Sigmoid colon (tissue), 7 donors: ENCODE data around the gene ASMTL. TPM values are rescaled to one million over a fixed set of nuclear protein-coding genes. Genes with fewer than 3 reads are reported as not detected.
A peak's percentile ranks its signal among the peaks of the same experiment; 100 is the strongest.
"Not testable (repeated sequence)": the region's sequence is repeated elsewhere in the genome, so short reads cannot be mapped to it uniquely, and the experiment has no call there.

Experiments used
- DNase-seq: peaks from one replicate; pipeline ENCODE4 v3.0.0-alpha.2; 2019
- H3K27ac ChIP-seq, 4 donors: fragments of 200-600 bp; sonication (generic); one replicate each; pipeline ENCODE4 v1.5.1; 2016 to 2019; ENCODE audit warnings: mild to moderate bottlenecking in 1 of 4
- H3K27me3 ChIP-seq, 3 donors: fragments of 200-600 bp; sonication (generic); one replicate each; pipeline ENCODE4 v1.5.1; 2019; ENCODE audit warnings: mild to moderate bottlenecking in 1 of 3
- H3K36me3 ChIP-seq, 4 donors: fragments of 200-600 bp; sonication (generic); one replicate each; pipeline ENCODE4 v1.5.1; 2016 to 2019
- H3K4me1 ChIP-seq, 4 donors: fragments of 200-600 bp; sonication (generic); one replicate each; pipeline ENCODE4 v1.5.1; 2017 to 2019
- H3K4me3 ChIP-seq, 4 donors: fragments of 200-600 bp; sonication (generic); one replicate each; pipeline ENCODE4 v1.5.1; 2017 to 2019; ENCODE audit warnings: mild to moderate bottlenecking in 2 of 4, moderate library complexity in 1 of 4
- H3K9me3 ChIP-seq, 4 donors: fragments of 200-600 bp in 3 of 4; sonication (generic) in 3 of 4; one replicate each; pipeline versions ENCODE4 v1.5.1 to v1.6.1; 2013 to 2019
- CTCF ChIP-seq, 4 experiments: fragments of 450-650 bp in 3 of 4; fragments of 200-600 bp in 1 of 4; IDR thresholded peaks; one replicate each; pipeline ENCODE4 v1.5.1; 2016 to 2019; ENCODE audit warnings: antibody characterized with exemption in 4 of 4, mild to moderate bottlenecking in 3 of 4, moderate library complexity in 2 of 4
- EP300 ChIP-seq, 4 donors: sonication (generic); formaldehyde crosslinking; IDR thresholded peaks; one replicate each; pipeline ENCODE4 v1.6.1; 2017; ENCODE audit warnings: antibody characterized with exemption in 4 of 4
- POLR2A ChIP-seq, 2 donors: fragments of 450-650 bp; IDR thresholded peaks; one replicate each; pipeline ENCODE4 v1.6.1; 2016; ENCODE audit warnings: antibody characterized with exemption in 2 of 2, mild to moderate bottlenecking in 2 of 2, moderate library complexity in 2 of 2
- POLR2AphosphoS5 ChIP-seq, 4 donors: sonication (generic); formaldehyde crosslinking; IDR thresholded peaks; one replicate each; pipeline ENCODE4 v1.6.1; 2017; ENCODE audit warnings: antibody characterized with exemption in 4 of 4
- WGBS, 2 donors: extraction: QIAGEN DNeasy Blood & Tissue Kit; methylation state at CpG; one replicate each; pipeline ENCODE4 v1.1.7; 2013; 5-methylcytosine and 5-hydroxymethylcytosine counted together
- intact Hi-C: fragments of 100-400 bp; cut with DNase I; formaldehyde crosslinking; loops from one replicate; pipeline ENCODE4 v1.15.1; 2023
- polyA plus RNA-seq, 3 donors: library from polyadenylated mRNA; stranded (reverse); fragments of 200-250 nt; gene quantifications; one replicate each; pipeline ENCODE4 v1.2.3, GENCODE V29; 2013
- total RNA-seq, 4 donors: library from RNA; depleted of rRNA; stranded (reverse); fragments of >200 nt; gene quantifications; one replicate each; pipeline ENCODE4 v1.1.0, GENCODE V29; 2016
- donor health status: healthy with polysubstance abuse.
- donor health status: Bipolar disorder and iron deficiency.
- donor health status: healthy.

The ASMTL gene
- total and polyA plus RNA-seq, 7 donors, result 11.8 to 30.6 (median 24.0) TPM

- intact Hi-C loops, result no loop called here
- H3K4me1 ChIP-seq, result no peaks in the 10 kb centered on the region
- no peak overlapping the region for H3K4me3 ChIP-seq
- H3K27ac ChIP-seq, result no peak overlapping the region
- H3K9me3 ChIP-seq, result peaks cover 0 to 6% (median 0%) of the 10 kb centered on the region in 4 donors
- no peak for TF ChIP-seq EP300 (IDR thresholded peaks at IDR 0.05)
- TF ChIP-seq POLR2AphosphoS5 (IDR thresholded peaks at IDR 0.05), result no peak
- no peak for TF ChIP-seq CTCF (IDR thresholded peaks at IDR 0.05)
- no peak for TF ChIP-seq POLR2A (IDR thresholded peaks at IDR 0.05)
- no peak for DNase-seq
- H3K27me3 ChIP-seq, result no peaks in the 10 kb centered on the region
- H3K36me3 ChIP-seq, result no peaks in the 10 kb centered on the region
- 25 to 42% methylated on average over 15 of the region's 15 CpGs for WGBS, 2 donors
Measured at GRCh38 chrX:1493877-1494510, 41.3 kb upstream of the ASMTL start.

- H3K27ac ChIP-seq, result no peak overlapping the region
- TF ChIP-seq POLR2AphosphoS5 (IDR thresholded peaks at IDR 0.05) (no peak), CTCF (IDR thresholded peaks at IDR 0.05) (no peak), EP300 (IDR thresholded peaks at IDR 0.05) (no peak), POLR2A (IDR thresholded peaks at IDR 0.05) (no peak)
- DNase-seq, result peak; percentile 34
- no peaks in the 10 kb centered on the region for H3K4me1 ChIP-seq
- H3K4me3 ChIP-seq, result no peak overlapping the region
- WGBS, 2 donors, result 24 to 41% methylated on average over 16 of the region's 16 CpGs
- intact Hi-C loops, result no loop called here
- H3K9me3 ChIP-seq, result peaks cover 0 to 6% (median 0%) of the 10 kb centered on the region in 4 donors
- H3K27me3 ChIP-seq, result no peaks in the 10 kb centered on the region
- no peaks in the 10 kb centered on the region for H3K36me3 ChIP-seq
Measured at GRCh38 chrX:1493412-1493811, 40.7 kb upstream of the ASMTL start.

GRCh38 chrX:1492421-1493012 is 39.8 kb upstream of the ASMTL start:
- TF ChIP-seq POLR2AphosphoS5 (IDR thresholded peaks at IDR 0.05) (no peak), POLR2A (IDR thresholded peaks at IDR 0.05) (no peak), CTCF (IDR thresholded peaks at IDR 0.05) (no peak), EP300 (IDR thresholded peaks at IDR 0.05) (no peak)
- peak; percentile 39 for DNase-seq
- WGBS, 2 donors, result 77 to 83% methylated on average over 9 of the region's 9 CpGs

GRCh38 chrX:1491851-1492349 is 39.2 kb upstream of the ASMTL start:
- no peak for TF ChIP-seq EP300 (IDR thresholded peaks at IDR 0.05)
- H3K9me3 ChIP-seq, result peaks cover 0 to 6% (median 0%) of the 10 kb centered on the region in 4 donors
- H3K27ac ChIP-seq, result no peak overlapping the region
- peak; percentile 39 for DNase-seq
- no peaks in the 10 kb centered on the region for H3K4me1 ChIP-seq
- H3K27me3 ChIP-seq, result no peaks in the 10 kb centered on the region
- no peak overlapping the region for H3K4me3 ChIP-seq
- WGBS, 2 donors, result 81 to 82% methylated on average over 6 of the region's 6 CpGs
- intact Hi-C loops, result no loop called here
- H3K36me3 ChIP-seq, result no peaks in the 10 kb centered on the region

More at GRCh38 chrX:1492421-1493012, 39.8 kb upstream of the ASMTL start:
- no peaks in the 10 kb centered on the region for H3K36me3 ChIP-seq
- no peak overlapping the region for H3K27ac ChIP-seq
- no peaks in the 10 kb centered on the region for H3K4me1 ChIP-seq
- H3K27me3 ChIP-seq, result no peaks in the 10 kb centered on the region
- intact Hi-C loops, result no loop called here
- no peak overlapping the region for H3K4me3 ChIP-seq
- H3K9me3 ChIP-seq, result peaks cover 0 to 6% (median 0%) of the 10 kb centered on the region in 4 donors

- intact Hi-C loops, H3K27ac ChIP-seq, H3K36me3 ChIP-seq, DNase-seq, H3K9me3 ChIP-seq, H3K4me3 ChIP-seq, H3K27me3 ChIP-seq, H3K4me1 ChIP-seq: not testable (repeated sequence)
- WGBS, 2 donors, result 97 to 99% methylated on average over 4 of the region's 4 CpGs
Measured at GRCh38 chrX:1491248-1491647, 38.5 kb upstream of the ASMTL start.

- DNase-seq, H3K36me3 ChIP-seq, intact Hi-C loops, H3K27me3 ChIP-seq, H3K4me1 ChIP-seq, H3K4me3 ChIP-seq, H3K27ac ChIP-seq, H3K9me3 ChIP-seq: not testable (repeated sequence)
- WGBS, 2 donors, result 83 to 100% methylated on average over 1 of the region's 1 CpG
Measured at GRCh38 chrX:1490723-1491122, 38.0 kb upstream of the ASMTL start.

- DNase-seq, H3K27me3 ChIP-seq, H3K27ac ChIP-seq, H3K36me3 ChIP-seq, intact Hi-C loops, H3K9me3 ChIP-seq, H3K4me3 ChIP-seq, H3K4me1 ChIP-seq: not testable (repeated sequence)
- 72 to 89% methylated on average over 5 of the region's 5 CpGs for WGBS, 2 donors
Measured at GRCh38 chrX:1489354-1489753, 36.6 kb upstream of the ASMTL start.
